Stimulated activated CD8-positive, alpha-beta memory T cell treated with anti-CD3 and anti-CD28 coated beads, Interleukin-12 subunit alpha, Interleukin-12 subunit beta, amount 100 ng/mL, for 4 hours (primary cell): Measurements from ENCODE around the gene TMEM258.

Source experiments
- DNase-seq: peaks from one replicate; pipeline ENCODE4 v3.0.0-alpha.2; 2020; ENCODE audit warnings: low read depth

TMEM258 gene

GRCh38 chr11:61792310-61793082, at the start of gene TMEM258, which contains the start of gene FEN1:
Gene TMEM258 (minus strand): TSS chr11:61792599. CDS start chr11:61792558, 41 bp downstream.
Gene FEN1 (plus strand): TSS chr11:61792911. CDS start chr11:61795362, 2,451 bp downstream.
- DNase-seq: peak; percentile 75

DNA sequence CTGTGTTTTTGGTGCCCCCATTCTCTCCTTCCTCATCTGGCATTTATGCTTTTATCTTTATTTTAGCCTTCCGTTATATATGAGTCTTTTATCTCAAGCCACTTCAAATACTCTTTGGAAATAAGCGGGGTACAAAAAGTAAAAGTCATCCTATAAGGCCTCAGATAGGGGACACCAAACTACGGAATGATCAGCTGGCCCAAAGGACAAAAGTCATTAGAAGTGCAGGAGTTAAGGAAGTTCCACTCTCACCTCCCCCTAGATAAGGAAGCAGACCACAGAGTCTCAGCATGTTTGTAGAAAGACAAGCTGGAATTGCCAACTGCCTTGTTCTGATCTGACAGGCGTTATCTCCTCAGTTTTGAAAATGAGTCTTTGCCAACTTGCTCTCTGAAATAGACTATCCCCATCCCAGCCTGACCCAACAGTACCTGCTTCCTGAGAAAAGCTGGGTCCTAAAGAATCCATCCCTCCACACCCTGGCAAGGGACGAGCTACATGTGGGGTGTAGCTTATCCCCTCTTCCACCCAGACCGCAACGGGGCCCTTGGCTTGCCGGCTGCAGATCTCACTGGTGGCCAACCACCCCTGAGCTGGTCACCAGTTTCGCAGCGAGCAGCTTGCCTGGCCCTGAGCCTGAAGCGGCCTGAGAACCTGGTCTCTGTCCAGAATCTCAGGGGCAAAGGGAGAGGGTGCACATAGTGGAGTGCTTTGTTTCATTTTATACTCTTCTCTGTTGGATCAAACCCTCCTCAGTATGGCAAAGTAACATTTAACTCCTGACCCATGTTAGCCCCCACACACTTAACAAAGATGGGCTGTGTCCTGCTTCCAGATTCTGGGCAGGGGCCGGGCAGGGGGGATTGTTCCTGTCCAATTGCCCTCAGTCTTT, 49.5 kb upstream of the TMEM258 start:
- no peak for DNase-seq

DNA sequence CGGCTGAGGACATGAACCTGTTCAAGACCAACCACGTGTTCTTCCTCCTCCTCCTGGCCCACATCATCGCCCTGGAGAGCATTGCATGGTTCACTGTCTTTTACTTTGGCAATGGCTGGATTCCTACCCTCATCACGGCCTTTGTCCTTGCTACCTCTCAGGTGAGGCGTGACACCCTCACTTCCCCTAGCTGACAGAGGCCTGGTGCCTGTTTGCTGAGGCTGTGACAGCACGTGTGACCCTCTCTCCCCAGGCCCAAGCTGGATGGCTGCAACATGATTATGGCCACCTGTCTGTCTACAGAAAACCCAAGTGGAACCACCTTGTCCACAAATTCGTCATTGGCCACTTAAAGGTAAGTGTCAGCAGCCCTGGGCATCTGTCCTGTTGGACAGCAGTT, 48.0 kb upstream of the TMEM258 start:
- no peak for DNase-seq

- no peak for DNase-seq
Measured at GRCh38 chr11:61839742-61840141, 47.3 kb upstream of the TMEM258 start.

DNA sequence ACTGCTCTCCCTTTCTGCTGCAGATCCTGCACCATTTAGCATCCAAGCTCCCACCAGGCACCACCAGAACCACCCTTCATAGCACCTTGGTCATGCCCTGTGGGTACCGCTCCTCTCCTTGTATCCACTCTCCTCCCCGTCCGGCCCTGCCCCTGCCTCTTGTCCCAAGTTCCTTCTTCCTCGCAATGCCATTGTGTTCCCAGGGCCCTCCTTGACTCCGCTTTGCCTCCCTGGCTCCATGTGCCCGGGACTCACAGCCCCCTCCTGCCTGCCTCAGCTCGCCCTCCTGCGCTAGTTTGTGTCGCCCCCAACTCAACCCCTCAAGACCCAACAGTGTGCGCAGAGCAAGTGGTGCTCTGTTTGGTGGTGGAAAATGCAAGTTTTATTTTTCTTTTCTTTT, 46.5 kb upstream of the TMEM258 start:
- no peak for DNase-seq

GRCh38 chr11:61838501-61838900, 46.1 kb upstream of the TMEM258 start:
- no peak for DNase-seq

GRCh38 chr11:61837411-61838005, 45.1 kb upstream of the TMEM258 start:
- no peak for DNase-seq

DNA sequence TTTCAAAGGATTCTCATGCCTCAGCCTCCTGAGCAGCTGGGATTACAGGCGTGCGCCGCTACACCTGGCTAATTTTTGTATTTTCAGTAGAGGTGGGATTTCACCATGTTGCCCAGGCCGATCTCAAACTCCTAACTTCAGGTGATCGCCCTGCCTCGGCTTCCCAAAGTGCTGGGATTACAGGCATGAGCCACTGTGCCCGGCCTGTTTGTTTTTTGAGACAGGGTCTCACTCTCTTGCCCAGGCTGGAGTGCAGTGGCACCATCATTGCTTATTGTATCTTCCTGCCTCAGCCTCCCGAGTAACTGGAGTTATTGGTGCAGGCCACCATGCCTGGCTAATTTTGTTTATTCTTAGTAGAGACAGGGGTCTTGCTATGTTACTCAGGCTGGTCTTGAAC, 43.8 kb upstream of the TMEM258 start:
- DNase-seq: no peak

DNA sequence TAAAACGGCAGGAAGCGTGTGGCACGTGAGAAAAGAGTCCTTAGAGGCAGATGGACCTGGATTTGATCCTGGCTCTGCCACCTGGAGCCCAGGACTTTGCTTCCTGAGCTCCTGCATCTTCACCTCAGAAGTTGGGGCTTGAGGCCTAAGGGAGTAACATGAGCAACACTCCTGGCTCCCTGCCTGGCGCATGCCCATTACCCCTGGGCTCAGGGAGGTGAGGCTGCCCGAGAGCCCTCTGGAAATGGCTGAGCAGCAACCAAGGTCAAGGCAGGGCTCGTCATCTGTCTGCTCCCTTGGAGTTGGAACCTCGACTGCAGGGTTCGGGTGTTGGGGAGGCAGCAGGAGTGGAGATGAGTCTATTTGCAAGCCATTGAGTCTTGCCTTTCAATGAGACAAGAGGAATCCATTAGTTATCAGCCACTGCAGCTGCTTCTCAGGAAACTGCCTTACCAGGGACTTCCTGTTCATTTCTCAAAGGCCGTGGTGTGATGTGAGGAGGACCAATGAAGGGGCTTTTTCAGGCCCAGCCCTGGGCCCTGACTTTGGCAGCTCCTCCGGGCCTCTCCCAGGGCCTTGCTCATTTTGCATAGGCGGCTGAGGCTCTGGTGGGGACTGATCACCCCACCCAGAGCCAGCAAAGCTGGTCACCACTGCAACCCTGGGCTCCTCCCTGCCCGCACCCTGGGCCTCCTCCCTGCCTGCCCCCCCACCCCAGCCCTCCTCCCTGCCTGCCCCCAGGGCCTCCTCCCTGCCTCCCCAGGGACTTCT, 42.1 kb upstream of the TMEM258 start:
- DNase-seq: no peak

GRCh38 chr11:61833926-61834277, 41.5 kb upstream of the TMEM258 start:
- DNase-seq: no peak

GRCh38 chr11:61833471-61833870, 41.1 kb upstream of the TMEM258 start:
- no peak for DNase-seq

- no peak for DNase-seq
Measured at GRCh38 chr11:61832754-61833153, 40.4 kb upstream of the TMEM258 start.

GRCh38 chr11:61832207-61832606, 39.8 kb upstream of the TMEM258 start:
- DNase-seq: no peak

- DNase-seq: no peak
Measured at GRCh38 chr11:61830237-61831105, 38.1 kb upstream of the TMEM258 start.

DNA sequence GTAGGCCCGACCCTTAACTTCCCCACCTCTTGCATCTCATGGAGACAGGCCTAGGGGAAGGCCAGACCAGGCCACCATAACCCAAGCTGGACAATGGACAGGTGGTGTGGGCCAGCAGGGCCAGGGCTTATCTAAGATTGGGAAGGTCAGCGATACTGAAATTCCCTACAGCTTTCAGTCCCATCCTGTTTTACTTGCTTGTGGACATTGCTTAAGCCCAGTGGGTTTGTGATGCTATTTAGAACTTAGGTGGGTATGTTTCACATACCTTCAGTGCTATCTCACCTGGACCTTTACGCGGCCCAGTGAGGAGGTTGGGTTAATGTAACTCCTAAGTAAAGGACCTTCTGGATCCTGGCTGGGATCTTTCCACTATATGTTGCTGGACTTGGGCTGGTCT, 37.4 kb upstream of the TMEM258 start:
- no peak for DNase-seq

DNA sequence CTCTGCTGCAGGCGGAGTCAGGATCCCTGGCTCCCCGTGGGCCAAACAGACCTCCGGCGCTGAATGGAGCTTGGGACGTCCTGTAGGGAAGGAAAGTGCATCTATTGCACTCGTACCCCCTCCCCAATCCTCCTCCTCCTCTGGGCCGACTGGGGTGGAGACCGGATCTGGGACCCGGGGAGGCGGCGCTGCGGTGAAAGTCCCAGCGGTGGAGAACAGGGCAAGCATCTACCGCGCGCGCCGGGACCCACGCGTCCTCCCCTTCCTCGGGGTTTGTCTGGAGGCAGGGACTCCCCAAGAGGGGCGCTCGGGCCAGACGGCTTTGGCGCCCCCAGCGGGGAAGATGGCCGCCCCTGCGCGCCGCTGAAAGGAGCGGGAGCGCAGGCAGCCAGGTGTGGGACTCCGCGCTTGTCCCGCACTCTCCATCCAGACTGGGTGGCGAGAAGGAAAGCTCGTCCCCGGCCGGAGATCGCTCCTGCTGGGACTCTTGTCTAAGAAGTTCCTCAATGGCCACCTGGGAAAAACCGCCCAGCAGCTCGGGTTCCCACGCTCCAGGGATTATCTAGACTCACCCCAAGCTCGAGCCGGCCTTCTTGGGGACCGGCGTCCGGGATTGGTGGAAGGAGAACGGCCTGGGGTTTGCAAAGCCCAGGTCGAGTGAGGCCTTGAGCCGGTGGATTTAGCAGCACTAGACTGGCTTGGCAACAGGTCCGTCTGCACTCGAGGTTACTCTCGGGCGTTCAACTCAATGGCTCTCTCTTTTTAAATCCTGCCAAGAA, 36.4 kb upstream of the TMEM258 start:
- no peak for DNase-seq

- DNase-seq: no peak
Measured at GRCh38 chr11:61828379-61828628, 35.9 kb upstream of the TMEM258 start.

DNA sequence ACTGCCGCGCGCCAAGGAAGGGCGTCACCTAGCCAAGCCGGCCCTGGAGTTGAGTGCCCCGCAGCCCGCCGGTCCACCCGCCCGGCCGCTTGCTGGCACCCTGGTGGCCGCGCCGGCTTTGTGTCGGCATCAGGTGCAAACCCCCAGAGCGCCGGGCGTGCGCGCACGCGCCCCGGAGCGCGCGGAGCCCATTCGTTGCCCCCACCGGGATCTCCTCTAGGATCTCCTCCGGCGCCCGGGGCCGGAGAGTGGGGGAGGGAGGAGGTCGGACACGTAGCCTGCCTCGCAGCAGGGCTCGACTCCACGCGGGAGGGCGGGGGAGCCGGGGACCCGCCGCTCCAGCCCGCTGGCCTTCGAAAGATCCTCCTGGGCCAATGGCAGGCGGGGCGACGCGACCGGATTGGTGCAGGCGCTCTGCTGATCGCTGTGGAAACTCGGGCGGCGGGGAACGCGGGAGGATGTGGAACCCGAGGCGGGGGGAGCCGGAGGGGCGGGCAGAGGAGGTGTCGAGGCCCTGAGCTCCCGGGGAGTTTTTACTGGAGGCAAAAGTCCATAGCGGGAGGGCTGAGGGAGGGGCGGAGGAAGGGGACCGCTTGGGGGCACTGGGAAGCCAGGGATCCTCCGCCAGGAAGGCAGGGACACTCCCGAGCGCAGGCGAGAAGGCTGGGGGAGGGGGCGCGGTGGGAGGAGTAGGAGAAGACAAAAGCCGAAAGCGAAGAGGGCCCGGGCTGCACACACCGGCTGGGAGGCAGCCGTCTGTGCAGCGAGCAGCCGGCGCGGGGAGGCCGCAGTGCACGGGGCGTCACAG, 35.4 kb upstream of the TMEM258 start, which contains the start of gene FADS2:
TSS of gene FADS2 (plus strand) at position 730 of the 808 bp plus-strand sequence. CDS start 91 bp downstream, outside the sequence.
- peak; percentile 55 for DNase-seq

DNA sequence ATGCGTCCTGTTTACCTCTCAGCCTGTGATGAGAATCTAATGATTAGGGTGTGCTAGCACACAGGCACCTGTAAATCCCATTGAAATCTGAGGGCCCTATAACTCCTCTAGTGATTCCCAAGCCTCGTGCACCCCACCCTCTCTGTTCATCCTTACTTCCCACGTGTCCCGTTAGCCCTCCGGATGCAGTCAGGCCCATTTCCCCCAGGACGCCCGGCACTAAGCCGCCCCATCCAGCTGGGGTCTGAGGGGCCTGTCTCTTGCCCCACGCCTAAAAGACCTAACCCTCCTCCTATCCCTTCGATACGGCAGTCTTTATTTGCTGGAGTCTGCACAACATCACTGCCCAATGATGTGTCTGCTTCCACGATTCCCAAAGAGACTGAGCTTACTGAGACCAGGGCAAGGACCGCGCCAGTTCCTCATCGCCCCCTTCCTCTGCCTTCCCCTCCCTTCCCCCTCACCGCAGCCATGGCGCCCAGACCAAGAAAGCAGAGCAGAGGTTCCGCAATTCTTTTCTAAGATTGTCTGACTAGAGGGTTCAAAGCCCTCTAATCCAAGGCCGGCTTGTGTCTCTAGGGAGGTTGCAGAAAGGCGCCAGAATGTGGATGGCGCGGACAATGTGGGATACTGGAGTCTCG, 34.7 kb upstream of the TMEM258 start:
- no peak for DNase-seq
